Measurements from ENCODE around the gene LACRT. TPM values are rescaled to one million over a fixed set of nuclear protein-coding genes. Genes with fewer than 3 reads are reported as not detected.

LACRT gene
- total and polyA plus RNA-seq, 2 donors (not counting 3 experiments of a cell fraction or from before 2014, with no cell fraction given), result not detected

- H2AFZ ChIP-seq (ENCODE audit: low read depth, low read length), result no peak overlapping the region
- no peaks in the 10 kb centered on the region for H3K4me1 ChIP-seq (ENCODE audit: control insufficient read depth, extremely low read depth, insufficient read depth, low read length)
- no peaks in the 10 kb centered on the region for H3K36me3 ChIP-seq (ENCODE audit: control insufficient read depth in 2 of 2, extremely low read depth in 1 of 2, insufficient read depth in 2 of 2, low read length in 2 of 2)
- no peak overlapping the region for H3K4me2 ChIP-seq (ENCODE audit: insufficient read depth, low read length)
- no peak for DNase-seq (ENCODE audit: low read depth, low spot score)
- peaks cover 26 to 32% of the 10 kb centered on the region in 2 experiments for H3K27me3 ChIP-seq (ENCODE audit: control insufficient read depth in 2 of 2, insufficient read depth in 2 of 2, low read length in 2 of 2)
- H3K27ac ChIP-seq (ENCODE audit: insufficient read depth, low read depth, low read length), result no peak overlapping the region
- dilution Hi-C loops (cut with MboI; ENCODE audit: extremely low pct_ligation_motif_present, low sequenced_read_pairs) (no loop called here), intact Hi-C loops (cut with micrococcal nuclease) (no loop called here)
- H4K20me1 ChIP-seq (replicated peaks; ENCODE audit: control insufficient read depth, extremely low read depth, insufficient read depth, low read length), result no peaks in the 10 kb centered on the region
- no TSS peak for BruUV-seq (replicated peaks)
- ChIA-PET POLR2A (interaction anchor here (0.7 kb wide), 1 partner anchor 467 kb away, joined by 3 read pairs; no protein-coding TSS in a partner anchor), CTCF (interaction anchor here (1.1 to 2.5 kb wide), 3 partner anchors 12 to 21 kb away, joined by 3 to 10 read pairs (median 3); no protein-coding TSS in a partner anchor)
- no peaks in the 10 kb centered on the region for H3K9me1 ChIP-seq (replicated peaks; ENCODE audit: control insufficient read depth, extremely low read depth, insufficient read depth, low read length)
- no peaks in the 10 kb centered on the region for H3K9me3 ChIP-seq (replicated peaks; ENCODE audit: control insufficient read depth, insufficient read depth, low read length)
- no peak overlapping the region for H3K9ac ChIP-seq (replicated peaks; ENCODE audit: extremely low read depth, insufficient read depth, low read length)
- no peak for FAIRE-seq
- no peaks in the 10 kb centered on the region for H3K79me2 ChIP-seq (ENCODE audit: control insufficient read depth, insufficient read depth, low read length)
- H3K4me3 ChIP-seq (replicated peaks in 1 of 3; ENCODE audit: insufficient read depth in 1 of 3, low read depth in 1 of 3, low read length in 3 of 3), result no peak overlapping the region
- TF ChIP-seq MYC (IDR thresholded peaks at IDR 0.05; ENCODE audit: low read depth, low read length) (no peak), FOS (IDR thresholded peaks at IDR 0.05; ENCODE audit: borderline replicate concordance, insufficient read depth, low read length) (no peak), GATA2 (IDR thresholded peaks at IDR 0.05; ENCODE audit: insufficient read depth, insufficient read length, low read depth, low read length) (no peak), JUN (IDR thresholded peaks at IDR 0.05; ENCODE audit: borderline replicate concordance, insufficient read depth, insufficient read length, low read depth) (no peak), POLR2AphosphoS5 (IDR thresholded peaks at IDR 0.05; ENCODE audit: insufficient read depth, low read depth, low read length) (no peak), MAX (IDR thresholded peaks at IDR 0.05; ENCODE audit: insufficient read depth, insufficient read length) (no peak), CTCF (IDR thresholded peaks at IDR 0.05; ENCODE audit: extremely low read depth in 1 of 2, insufficient read depth in 1 of 2, low read depth in 1 of 2, low read length in 2 of 2) (no peak), EZH2 (IDR thresholded peaks at IDR 0.05; ENCODE audit: borderline replicate concordance, low read depth, low read length, severe bottlenecking) (no peak)
Measured at GRCh38 chr12:54584128-54584527, 50.6 kb downstream of the LACRT start.

All from endothelial cell of umbilical vein (primary cell).